22Rv1 (cell line): Measurements from ENCODE around the gene MFN2.

Experiments
- H3K27ac ChIP-seq: fragments of 450-650 bp; 2 replicates; pipeline ENCODE4 v1.5.1; 2017
- CTCF ChIP-seq: fragments of 450-650 bp; IDR thresholded peaks from 2 replicates; pipeline ENCODE4 v1.5.1; 2017; ENCODE audit warnings: mild to moderate bottlenecking
- ZFX ChIP-seq: fragments of 450-650 bp; IDR thresholded peaks from 2 replicates; pipeline ENCODE4 v1.6.1; 2017; ENCODE audit warnings: antibody characterized with exemption, borderline replicate concordance

The MFN2 gene

GRCh38 chr1:12053752-12054548 lies 73.7 kb downstream of the MFN2 start:
- no peak overlapping the region for H3K27ac ChIP-seq
- TF ChIP-seq CTCF (no peak), ZFX (no peak)

- no peak overlapping the region for H3K27ac ChIP-seq
- TF ChIP-seq CTCF (no peak), ZFX (no peak)
These were observed 75.0 kb downstream of the MFN2 start for GRCh38 chr1:12055259-12055658.

GRCh38 chr1:12056331-12056841 lies 76.1 kb downstream of the MFN2 start:
- no peak overlapping the region for H3K27ac ChIP-seq
- TF ChIP-seq ZFX (no peak), CTCF (no peak)

- no peak overlapping the region for H3K27ac ChIP-seq
- TF ChIP-seq ZFX (no peak), CTCF (no peak)
These were observed 77.1 kb downstream of the MFN2 start for GRCh38 chr1:12057382-12057781.

- H3K27ac ChIP-seq: no peak overlapping the region
- no peak for TF ChIP-seq ZFX
- no peak for TF ChIP-seq CTCF
These were observed 77.9 kb downstream of the MFN2 start for GRCh38 chr1:12057940-12058687.

- TF ChIP-seq ZFX (no peak), CTCF (no peak)
- H3K27ac ChIP-seq: no peak overlapping the region
These were observed 79.0 kb downstream of the MFN2 start for GRCh38 chr1:12059226-12059625.
